Suppressor macrophage treated with lipopolysaccharide for 4 hours (primary cell): ENCODE results near the gene NAALADL1.

ENCODE experiments used
- DNase-seq: peaks from one replicate; pipeline ENCODE4 v3.0.0-alpha.2; 2020

Gene NAALADL1

GRCh38 chr11:65058419-65059054, at the start of gene NAALADL1:
TSS of gene NAALADL1 (minus strand) at chr11:65058553. CDS start at chr11:65058521, 32 bp downstream.
- DNase-seq = no peak

GRCh38 chr11:65107751-65108468, 49.6 kb upstream of the NAALADL1 start:
- DNase-seq = no peak

GRCh38 chr11:65107078-65107477, 48.7 kb upstream of the NAALADL1 start:
- no peak for DNase-seq

GRCh38 chr11:65104628-65105027, 46.3 kb upstream of the NAALADL1 start:
- no peak for DNase-seq

- no peak for DNase-seq
These were observed 45.1 kb upstream of the NAALADL1 start for GRCh38 chr11:65103476-65103875.

- no peak for DNase-seq
These were observed 44.1 kb upstream of the NAALADL1 start for GRCh38 chr11:65102142-65103095.

GRCh38 chr11:65100674-65101350, 42.5 kb upstream of the NAALADL1 start:
- no peak for DNase-seq

DNA sequence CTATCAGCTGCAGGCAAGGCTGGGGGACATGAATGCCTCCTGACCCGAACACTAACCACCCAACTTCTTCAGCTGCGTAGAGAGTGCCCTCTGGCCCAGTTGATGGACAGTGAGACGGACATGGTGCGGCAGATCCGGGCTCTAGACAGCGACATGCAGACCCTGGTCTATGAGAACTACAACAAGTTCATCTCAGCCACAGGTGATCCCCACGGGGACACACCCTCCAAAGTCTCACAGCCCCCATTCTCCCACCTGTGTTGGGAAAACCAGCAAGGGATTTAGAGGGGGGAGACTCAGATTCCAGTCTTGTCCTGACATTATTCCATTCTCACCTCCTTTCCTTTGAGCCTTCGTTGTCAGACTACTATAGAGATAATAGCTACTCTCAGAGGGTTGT, 38.6 kb upstream of the NAALADL1 start:
- DNase-seq = no peak

DNA sequence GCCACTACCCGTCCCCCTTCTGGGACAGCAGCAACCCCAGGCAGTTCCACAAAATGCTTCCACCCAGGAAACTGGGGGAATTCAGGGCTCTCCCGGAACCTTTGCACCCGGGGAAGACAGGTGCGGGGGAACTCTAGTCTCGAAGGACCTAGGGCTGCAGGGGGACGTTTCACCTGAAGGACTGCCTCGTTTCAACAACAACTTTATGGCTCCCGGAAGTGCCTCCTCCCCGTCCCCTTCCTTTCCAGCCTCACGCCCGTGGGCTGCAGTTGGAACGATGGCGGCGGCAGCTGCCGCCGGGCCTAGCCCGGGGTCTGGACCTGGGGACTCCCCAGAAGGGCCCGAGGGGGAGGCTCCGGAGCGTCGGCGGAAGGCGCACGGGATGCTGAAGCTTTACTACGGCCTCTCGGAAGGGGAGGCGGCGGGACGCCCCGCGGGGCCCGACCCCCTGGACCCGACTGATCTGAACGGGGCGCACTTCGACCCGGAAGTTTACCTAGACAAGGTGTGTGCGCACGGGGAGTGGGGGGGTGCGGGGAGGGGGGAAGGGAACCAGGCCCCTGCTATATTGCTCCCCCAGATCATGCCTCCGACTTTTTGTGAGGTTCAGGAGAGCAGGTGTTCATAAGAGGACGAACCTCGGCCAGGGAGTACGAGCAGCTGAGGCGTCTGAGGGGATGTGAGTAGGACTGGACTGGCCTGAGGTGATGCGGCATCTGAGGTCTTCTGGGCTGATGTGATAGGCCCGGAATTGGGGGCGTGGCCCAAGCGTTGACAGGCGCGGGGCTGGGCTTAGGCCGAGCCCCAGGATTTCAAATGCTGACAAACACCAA, 37.8 kb upstream of the NAALADL1 start, which contains the start of gene VPS51:
Gene VPS51 (plus strand): TSS at position 241 of the 833 bp plus-strand sequence. CDS start 37 bp downstream, at position 278.
- peak; percentile 87 for DNase-seq

GRCh38 chr11:65095427-65095826, 37.1 kb upstream of the NAALADL1 start:
- no peak for DNase-seq

- DNase-seq = no peak
These were observed 32.3 kb upstream of the NAALADL1 start for GRCh38 chr11:65090628-65091027.

- DNase-seq = no peak
These were observed 31.3 kb upstream of the NAALADL1 start for GRCh38 chr11:65089621-65090020.

DNA sequence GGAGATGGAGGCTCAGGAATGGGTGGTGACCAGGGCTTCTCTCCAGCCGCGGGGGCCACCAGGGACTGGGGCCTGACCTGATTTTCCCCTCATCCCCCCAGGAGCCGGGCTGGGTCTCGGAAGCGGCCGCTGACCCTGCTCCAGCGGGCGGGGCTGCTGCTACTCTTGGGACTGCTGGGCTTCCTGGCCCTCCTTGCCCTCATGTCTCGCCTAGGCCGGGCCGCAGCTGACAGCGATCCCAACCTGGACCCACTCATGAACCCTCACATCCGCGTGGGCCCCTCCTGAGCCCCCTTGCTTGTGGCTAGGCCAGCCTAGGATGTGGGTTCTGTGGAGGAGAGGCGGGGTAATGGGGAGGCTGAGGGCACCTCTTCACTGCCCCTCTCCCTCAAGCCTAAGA, 29.5 kb upstream of the NAALADL1 start:
- no peak for DNase-seq

DNA sequence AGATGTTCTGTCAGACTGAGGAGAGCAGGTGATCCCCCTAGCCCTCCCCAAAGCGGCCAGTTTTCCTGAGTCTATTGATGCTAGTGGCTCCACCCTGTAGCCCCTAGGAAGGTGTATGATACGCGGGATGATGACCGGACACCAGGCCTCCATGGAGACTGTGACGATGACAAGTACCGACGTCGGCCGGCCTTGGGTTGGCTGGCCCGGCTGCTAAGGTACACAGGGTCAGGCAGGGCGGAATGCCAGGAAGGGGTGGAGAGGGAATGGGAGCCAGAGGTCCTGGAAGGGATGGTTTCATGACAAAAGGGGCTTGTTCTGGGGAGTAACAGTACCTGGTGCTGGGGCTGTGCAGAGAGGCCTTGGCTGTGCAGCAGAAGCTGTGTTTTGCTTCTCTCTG, 28.9 kb upstream of the NAALADL1 start:
- DNase-seq = no peak

DNA sequence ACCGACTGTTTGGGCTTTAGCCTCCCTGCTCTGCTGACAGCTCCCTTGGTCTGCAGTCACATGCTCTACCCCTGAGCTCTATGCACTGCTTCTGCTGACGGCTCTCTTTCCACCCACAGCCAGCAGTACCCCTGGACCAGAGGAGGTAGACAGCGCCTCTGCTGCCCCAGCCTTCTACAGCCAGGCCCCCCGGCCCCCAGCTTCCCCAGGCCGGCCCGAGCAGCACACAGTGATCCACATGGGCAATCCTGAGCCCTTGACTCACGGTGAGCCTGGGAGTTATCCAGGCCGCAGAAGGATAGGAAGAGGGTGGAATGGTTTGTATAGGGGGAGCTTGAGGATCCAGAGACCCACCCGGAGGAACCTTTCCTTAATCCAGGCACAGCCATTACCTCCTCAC, 28.5 kb upstream of the NAALADL1 start:
- no peak for DNase-seq

- peak; percentile 36 for DNase-seq
These were observed 27.1 kb upstream of the NAALADL1 start for GRCh38 chr11:65085446-65085845.

GRCh38 chr11:65084598-65085375, 26.4 kb upstream of the NAALADL1 start:
- no peak for DNase-seq

DNA sequence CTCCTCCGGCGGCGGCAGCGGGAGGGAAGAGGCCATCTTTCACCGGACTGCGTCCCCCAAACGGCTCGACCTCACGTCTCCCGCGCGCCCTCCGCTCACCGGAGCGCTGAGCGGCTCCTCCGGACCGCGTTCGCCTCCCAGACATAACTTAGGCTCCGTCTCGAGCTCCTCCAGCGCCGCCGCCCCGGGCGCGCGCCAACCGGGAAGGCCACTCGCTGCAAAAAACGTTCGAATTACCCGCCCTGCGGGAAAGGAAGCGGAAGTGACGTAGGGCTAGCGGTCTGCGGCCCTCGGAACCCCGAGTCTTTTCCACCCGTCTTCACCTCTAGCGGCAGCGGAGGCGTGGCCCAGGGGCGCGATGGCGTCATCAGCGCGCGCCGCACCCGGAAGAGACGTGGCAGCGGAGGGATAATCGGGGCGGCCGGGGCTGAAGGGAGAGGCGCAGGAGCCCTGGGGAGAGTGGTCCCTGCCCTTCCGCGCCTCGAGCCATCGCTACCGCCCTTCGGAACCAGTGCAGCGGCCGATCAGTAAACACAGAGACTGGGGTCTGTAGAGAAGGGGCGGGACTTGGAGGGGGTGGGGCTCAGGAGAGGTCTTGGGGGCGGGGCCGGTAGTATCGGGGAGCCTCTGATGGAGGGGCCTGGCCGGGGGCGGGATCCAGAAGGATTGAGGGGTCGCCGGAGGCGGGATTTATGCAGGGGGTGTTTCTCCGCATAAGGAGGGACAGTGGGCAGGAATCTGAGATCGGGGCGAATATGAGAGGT, 25.7 kb upstream of the NAALADL1 start, which contains the start of the genes CDCA5 and ZFPL1:
Gene CDCA5 (minus strand): TSS at position 207 of the 764 bp plus-strand sequence. CDS start 62 bp downstream, at position 145.
Gene ZFPL1 (plus strand): TSS at position 389 of the 764 bp plus-strand sequence. CDS start 477 bp downstream, outside the sequence.
- DNase-seq = peak; percentile 98

- no peak for DNase-seq
These were observed 24.9 kb upstream of the NAALADL1 start for GRCh38 chr11:65083134-65083833.
